HG02970 (cell line): ENCODE data around the gene DAB1.

Source experiments
- ATAC-seq: cut with Tn5 transposase; IDR thresholded peaks from one replicate; pipeline ENCODE4 v1.9.1; 2021; ENCODE audit warnings: mild to moderate bottlenecking, moderate library complexity, moderate number of reproducible peaks; ENCODE audit not compliant: unreplicated experiment, low FRiP score

DAB1 gene

DNA sequence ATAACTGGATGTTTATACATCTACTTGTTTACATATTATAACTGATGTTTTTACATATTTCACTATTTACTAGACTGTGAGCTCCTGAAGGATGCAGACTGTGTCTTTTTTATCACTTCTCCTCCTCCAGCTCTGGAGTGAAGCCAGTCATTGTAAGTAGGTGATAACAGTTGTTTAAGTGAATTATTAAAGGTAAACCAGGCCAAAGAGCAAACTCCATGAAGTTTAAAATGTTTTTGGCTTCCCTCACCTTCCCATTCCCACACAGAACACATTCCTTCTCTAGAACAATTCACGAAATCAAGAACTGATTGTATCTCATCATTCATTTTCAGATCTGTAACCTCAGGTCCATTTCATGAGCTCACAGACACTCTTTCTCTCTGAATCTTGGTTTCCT, 98.3 kb downstream of the DAB1 start:
- ATAC-seq = no peak

- no peak for ATAC-seq
These were observed 98.7 kb downstream of the DAB1 start for GRCh38 chr1:57325117-57325516.

DNA sequence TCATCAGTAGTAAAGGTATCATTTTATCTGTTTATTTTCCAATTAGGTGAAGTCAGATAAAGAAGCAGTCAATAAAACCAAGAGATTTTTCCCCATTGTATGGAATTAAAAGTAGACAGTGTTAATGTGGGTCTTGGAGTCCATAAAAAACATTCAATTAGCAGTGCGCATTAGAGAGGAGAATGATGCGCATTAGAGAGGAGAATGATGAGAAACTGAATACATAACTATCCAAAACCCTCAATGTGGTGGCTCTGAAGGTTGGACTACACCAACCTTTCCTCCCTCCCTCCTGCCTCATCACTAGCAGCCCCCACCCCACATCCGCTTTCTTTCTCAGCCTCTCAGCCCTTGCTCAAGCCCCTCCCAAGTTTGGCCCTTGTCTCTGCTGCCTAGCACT, 99.5 kb downstream of the DAB1 start:
- no peak for ATAC-seq

DNA sequence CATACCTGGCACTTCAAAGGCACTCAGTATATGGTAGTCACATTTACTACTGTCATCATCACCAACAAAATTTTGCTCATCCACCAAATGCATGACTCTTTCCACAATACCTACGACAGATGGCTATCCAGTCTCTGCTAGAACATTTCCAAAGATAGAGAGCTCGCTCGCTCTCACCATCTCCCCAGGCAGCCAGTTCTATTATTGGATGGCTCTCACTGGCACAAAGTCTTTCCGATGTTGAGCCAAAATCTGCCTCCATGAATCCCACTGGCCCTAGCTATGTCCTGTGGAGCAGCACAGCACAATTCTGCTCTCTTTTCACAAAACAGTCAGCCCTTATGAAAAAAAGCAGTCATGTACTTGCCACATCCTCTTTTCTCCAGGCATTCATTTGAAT, 102.1 kb downstream of the DAB1 start:
- no peak for ATAC-seq

GRCh38 chr1:57319791-57320190, 104.1 kb downstream of the DAB1 start:
- no peak for ATAC-seq

- no peak for ATAC-seq
These were observed 104.7 kb downstream of the DAB1 start for GRCh38 chr1:57319165-57319564.

- no peak for ATAC-seq
These were observed 107.0 kb downstream of the DAB1 start for GRCh38 chr1:57316861-57317260.

GRCh38 chr1:57316291-57316690, 107.6 kb downstream of the DAB1 start:
- no peak for ATAC-seq

DNA sequence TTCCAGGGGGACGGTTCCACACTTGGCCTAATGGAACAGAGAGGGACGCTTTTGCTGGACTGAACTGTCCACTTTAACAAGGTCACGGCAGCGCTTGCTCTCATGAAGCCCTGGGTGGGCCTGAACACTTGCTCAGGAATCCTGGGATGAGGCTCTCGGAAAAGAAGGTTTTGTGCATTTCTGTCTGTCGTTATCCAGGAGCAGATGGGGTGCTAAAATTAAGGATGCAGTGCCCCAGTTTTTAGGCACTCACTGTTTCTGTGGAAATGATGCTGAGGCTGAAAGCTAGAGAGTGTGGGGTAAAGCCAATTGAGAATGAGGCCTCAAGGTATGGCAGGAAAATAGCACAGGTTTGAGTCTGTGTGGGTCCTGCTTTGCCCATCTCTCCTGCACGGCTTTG, 111.0 kb downstream of the DAB1 start:
- no peak for ATAC-seq

DNA sequence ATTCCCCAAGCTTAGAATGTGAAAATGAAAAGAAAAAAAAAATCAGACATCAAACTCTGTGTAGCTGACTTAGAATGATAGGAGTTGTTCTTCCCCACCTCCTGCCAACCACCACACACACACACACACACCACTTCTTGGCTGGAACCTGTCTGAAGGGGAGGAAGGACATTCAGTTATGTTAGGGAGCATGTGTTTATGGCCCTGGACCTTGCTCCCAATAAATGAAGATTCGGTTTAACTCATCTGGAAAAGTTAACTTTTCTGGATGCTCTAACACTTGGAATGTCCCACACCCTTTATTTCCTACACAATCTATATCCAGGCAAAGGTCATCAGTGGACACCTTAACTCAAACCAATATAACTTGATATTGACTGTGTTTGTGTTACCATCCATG, 112.4 kb downstream of the DAB1 start:
- ATAC-seq = no peak

GRCh38 chr1:57311006-57311405, 112.9 kb downstream of the DAB1 start:
- ATAC-seq = no peak

DNA sequence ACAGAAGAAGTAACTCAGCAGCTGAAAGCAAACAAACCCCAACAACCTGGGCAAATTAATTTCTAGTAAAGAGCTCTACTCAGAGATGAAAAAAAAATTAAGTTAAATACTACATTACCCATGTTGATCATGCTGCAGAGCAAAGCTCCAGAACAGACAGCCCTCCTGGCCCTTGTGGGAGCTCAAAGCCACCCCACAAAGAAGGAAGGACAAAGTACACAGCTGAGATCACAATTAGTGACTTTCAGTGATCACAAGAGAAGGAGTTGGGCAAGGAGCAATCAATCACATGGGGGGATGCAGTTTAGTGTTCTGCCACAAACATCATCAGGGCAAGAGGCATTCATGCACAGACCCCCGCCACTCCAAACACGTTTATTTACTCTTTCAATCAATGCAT, 114.2 kb downstream of the DAB1 start:
- ATAC-seq = no peak

- no peak for ATAC-seq
These were observed 116.3 kb downstream of the DAB1 start for GRCh38 chr1:57307392-57308170.

DNA sequence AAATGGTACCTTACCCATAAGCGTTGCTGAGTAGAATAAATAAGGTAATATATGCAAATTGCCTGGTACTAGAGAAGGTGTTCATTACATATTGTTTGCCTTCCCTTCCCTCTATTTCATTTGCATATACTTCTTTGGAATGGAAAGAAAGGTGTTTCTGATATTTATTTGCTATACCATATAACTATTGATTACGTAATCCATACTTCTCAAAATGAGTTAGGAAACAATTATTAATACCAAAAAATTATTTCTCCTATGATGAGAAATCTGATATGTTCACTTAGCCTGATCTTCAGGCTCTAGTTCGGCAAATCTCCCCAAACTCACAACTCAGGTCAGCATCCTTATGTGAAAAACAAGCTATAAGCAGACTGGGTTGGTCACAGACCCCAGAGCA, 119.3 kb downstream of the DAB1 start:
- ATAC-seq = no peak

- no peak for ATAC-seq
These were observed 120.9 kb downstream of the DAB1 start for GRCh38 chr1:57302812-57303596.

DNA sequence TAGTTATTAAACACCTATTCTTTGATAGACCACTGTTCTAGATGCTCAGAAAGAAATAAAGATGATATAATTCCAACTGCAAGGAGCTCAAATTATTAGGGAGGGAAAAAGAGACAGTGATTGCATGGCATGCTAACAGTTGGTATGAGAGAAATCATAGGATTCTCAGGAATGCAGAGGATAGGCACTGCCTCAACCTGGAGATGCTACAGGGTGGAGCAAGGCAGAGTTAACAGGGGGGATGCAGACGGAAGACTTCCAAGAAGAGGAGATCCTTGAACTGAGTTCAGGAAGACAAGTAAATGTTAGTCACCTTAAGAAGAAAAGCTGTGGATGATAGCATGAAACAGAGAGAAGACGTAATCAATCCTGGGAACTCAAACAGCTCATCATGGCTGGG, 123.7 kb downstream of the DAB1 start:
- no peak for ATAC-seq

GRCh38 chr1:57296726-57297250, 127.1 kb downstream of the DAB1 start:
- ATAC-seq = no peak

DNA sequence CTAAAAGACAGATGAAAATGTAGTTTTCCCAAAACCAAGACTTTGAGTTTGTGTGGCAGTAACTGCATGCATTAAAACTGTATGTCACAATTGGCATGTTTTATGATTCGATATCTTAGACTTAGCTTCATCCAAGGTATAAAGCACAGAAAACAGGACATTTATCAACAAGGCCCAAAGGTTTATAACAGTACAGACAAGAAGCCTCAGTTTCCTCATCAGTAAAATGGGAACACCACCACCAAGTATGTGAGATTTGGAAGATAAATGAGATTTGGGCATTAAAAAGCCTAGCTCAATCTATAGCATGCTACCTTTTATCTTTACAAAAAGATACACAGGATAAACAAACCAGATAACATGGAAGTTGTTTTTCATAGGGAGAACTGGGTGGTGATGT, 128.5 kb downstream of the DAB1 start:
- no peak for ATAC-seq

DNA sequence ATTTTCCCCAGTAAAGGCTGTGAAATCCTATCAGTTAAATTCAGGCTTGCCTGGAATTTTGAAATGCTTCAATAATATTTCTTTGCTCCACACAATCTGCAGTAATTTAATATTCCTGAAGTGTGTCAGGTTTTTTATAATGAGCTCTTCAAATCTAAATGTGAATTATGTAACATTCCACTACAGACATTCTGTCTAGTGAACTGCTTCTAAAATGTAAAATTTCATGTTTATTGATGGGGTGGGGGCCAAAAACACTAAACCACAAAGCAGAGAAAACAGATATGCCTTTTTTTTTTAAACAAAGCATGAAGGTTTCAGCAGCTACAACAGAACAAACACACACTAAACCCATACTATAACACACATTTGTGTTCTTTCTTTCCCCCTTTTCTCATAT, 129.7 kb downstream of the DAB1 start:
- no peak for ATAC-seq

- ATAC-seq = no peak
These were observed 130.6 kb downstream of the DAB1 start for GRCh38 chr1:57293214-57293613.

DNA sequence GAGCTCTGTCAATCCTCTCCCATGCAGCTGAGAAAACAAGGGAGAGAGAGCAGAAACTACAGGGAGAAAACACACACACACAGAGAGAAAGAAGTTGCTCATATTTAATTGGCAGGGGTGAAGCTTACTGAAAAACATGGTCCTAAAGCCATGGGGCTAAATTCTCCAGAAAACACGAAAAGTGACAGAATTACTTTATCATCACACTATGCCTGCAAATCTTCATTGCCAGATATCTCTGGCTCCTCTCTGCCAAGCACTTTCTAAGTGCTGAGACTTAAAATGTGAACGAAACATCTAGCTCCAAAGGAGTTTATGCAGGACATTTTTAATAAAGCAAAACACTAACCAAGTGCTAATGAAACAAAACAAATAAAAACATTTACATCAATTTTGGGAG, 134.1 kb downstream of the DAB1 start:
- ATAC-seq = no peak

GRCh38 chr1:57285992-57286391, 137.9 kb downstream of the DAB1 start:
- no peak for ATAC-seq
